Raji (cell line): ENCODE measurements around the gene PATJ.

Source experiments
- POLR2A ChIP-seq: IDR thresholded peaks from 2 replicates; pipeline ENCODE4 v1.6.1; 2011; ENCODE audit warnings: low read depth, low read length, control low read depth; ENCODE audit not compliant: insufficient read depth

The PATJ gene

GRCh38 chr1:62111084-62111483, 368.8 kb downstream of the PATJ start:
- TF ChIP-seq POLR2A: no peak

DNA sequence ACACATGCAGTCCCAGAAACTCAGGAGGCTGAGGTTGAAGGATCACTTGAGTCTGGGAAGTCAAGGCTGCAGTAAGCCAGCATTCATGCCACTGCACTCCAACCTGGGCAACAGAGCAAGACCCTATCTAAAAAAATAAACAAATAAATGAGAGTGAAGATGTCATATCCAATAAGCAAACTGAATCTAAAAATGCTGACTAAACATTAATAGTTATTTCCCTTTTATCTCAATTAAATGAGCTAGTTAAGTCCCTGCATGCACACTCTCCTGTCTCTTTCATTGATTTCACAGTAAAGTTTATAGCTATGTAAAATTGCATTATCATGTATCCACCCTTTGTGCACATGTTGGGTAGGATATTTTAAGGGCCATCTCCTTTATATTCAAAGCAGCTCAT, 371.2 kb downstream of the PATJ start:
- no peak for TF ChIP-seq POLR2A

DNA sequence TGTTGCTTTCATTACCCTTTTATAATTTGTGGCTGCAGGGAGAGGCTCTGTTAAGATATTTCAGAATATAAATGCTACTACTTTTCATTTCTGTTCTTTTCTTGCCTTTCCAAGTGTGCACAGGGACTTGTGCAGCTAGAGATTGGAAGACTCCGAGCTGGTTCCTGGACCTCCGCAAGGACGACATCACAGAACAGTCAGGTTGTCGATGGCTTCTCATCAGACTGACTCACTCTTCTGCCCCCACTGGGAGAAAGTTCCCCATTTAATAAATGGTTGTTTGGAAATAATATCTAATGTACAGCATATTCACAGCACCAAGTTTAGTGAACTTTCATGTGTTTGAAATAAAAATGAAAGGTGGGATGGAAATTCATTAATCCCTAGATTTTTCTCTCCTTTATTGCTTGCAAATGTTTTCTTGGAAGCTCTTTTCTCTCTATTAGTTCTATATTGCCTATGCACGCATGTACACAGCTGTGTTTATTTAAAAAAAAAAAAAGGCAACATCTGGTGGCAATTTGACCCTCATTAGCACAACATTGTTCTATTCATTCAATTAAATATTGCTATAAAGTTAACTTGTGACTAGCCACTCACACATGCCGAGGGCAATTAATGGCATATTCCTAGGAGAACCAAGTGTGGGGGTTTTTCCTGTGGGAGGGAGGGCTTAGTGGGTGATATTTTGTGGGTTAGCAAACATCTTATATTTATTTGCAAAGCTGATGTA, 374.9 kb downstream of the PATJ start:
- no peak for TF ChIP-seq POLR2A

DNA sequence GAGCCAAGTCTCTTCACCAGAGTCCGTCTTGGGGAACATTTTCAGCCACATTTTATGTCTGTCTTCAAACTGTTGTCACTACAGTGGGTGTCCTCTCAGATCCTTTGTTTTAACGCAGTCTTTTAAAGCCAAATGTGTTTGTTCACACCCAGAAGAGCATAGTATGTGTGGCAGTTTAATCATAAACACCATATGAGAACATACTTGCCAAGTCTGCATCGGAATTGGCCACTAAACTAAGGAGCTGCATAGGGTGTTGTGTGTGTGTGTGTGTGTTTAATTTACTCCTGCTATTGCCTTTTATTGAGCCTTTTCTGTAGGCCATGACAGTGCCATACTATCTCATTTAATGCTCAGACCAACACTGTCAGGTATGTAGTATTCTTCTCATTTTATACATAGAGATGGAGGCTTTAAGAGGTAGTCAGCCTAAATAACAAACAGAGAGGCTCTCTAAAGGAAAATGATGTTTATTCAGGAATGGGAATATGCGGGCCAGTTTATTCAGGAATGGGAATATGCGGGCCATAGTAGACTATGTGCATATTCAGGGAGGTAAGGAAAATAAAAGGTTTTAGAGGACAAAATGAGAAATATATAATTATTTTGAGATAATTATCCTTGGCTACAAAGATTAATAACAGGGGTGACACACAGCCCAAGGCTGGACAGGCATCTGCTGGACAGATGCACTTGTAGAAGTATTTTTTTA, 384.5 kb downstream of the PATJ start:
- TF ChIP-seq POLR2A: no peak

DNA sequence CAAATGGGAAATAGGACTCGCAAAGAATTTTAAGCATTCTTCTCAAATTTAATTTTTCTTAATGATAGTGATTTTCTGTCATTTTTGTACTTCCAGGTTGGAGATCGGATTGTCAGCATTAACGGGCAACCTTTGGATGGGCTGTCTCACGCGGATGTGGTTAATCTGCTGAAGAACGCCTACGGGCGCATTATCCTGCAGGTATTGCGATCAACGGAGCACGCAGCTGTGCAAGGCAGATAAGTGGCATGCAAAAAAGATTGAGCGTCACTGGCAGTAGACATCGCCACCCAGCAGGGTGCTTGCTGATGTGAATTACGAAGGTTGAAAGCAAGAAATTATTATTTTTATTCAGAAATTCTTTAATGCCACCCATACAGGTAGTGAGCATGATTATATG, 386.5 kb downstream of the PATJ start:
- TF ChIP-seq POLR2A: no peak

DNA sequence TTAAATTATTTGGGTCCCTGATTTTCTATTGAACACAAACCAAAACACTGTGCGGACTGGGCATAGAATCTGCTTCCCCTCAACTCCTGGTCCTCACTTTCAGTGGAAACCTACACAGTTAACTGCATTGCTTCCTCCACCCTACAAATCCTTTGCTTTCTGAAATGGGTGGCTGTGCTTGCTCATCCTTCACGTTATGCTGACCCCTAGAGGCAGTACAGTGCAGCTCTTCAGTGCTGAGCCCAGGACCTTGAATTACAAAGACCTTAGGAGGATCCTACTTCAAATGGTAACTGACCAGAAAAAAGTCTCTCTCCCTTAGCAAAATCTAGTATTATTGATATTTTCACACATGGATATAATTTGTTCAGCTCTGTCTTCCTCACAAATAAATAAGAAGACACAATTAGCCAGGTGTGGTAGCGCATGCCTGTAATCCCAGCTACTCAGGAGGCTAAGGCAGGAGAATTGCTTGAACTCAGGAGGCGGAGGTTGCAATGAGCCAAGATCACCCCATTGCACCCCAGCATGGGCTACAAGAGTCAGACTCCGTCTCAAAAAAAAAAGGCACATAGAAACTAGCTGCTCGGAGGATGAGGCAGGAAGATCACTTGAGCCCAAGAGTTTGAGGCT, 388.9 kb downstream of the PATJ start:
- TF ChIP-seq POLR2A: no peak

- TF ChIP-seq POLR2A: no peak
Measured at GRCh38 chr1:62138029-62138428, 395.7 kb downstream of the PATJ start.

DNA sequence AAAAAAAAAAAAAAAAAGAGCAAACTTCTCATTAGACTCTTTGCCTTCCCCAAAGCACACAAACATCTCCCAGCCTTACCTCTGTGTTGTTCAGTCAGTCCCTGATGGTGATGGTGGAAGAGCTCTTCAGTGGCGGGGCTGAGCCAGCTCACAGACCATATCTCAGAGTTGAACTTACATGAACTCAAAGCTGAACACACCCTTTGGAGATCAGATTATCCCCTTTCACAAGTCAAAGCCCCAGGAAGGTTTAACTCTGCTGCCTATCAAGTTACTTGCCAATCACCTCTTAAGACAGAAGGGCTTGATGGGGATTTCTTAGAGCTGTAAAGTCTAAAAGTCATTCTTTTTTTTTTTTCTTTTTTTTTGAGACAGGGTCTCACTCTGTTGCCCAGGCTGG, 397.1 kb downstream of the PATJ start:
- no peak for TF ChIP-seq POLR2A

- no peak for TF ChIP-seq POLR2A
Measured at GRCh38 chr1:62140666-62141065, 398.4 kb downstream of the PATJ start.

- no peak for TF ChIP-seq POLR2A
Measured at GRCh38 chr1:62142496-62142895, 400.2 kb downstream of the PATJ start.

DNA sequence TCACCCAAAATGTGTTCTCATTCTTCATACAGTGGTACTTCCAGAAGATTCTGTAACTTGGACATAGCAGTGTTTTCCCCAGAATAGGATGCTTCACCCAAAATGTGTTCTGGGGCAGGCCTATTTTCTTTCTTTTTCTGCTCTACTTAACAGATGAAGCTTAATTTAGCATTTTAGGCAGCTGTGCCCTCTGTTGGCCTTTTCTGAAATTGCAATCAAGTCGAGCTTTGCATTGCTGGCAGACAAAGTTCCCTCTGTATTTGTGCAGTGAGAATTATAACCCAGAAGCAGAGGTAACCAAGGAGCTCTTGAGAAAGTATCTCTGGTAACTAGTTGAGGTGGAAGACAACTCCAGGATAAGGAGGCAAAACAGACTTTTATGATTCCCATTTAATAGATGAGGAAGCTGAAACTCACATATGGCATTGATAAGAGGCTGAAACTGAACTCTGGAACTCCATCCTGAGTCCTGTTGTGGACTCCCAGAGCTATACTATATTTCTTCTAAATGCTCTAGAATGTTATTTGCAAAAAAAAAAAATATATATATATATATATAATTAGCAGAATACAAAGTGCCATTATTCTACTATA, 402.1 kb downstream of the PATJ start:
- TF ChIP-seq POLR2A: no peak

GRCh38 chr1:62159940-62160348, 417.7 kb downstream of the PATJ start:
- TF ChIP-seq POLR2A: no peak

DNA sequence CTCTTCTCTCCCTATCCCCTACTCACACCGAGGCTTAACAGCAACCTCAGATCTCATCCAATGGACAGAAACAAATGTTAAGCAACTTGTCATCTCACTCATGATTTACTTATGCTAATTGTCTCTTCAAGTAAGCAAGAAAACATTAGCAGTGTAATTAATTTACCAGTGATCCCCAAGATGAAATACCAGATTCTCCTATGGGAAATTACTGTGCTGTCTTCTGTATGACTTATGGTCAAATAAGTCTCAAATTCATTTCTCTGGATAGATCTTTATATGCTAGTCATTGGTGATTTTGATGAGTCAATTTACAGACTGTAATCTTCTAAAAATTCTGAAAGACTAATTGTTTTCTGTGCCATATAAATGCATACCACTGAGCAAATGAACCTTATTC, 419.4 kb downstream of the PATJ start:
- no peak for TF ChIP-seq POLR2A

DNA sequence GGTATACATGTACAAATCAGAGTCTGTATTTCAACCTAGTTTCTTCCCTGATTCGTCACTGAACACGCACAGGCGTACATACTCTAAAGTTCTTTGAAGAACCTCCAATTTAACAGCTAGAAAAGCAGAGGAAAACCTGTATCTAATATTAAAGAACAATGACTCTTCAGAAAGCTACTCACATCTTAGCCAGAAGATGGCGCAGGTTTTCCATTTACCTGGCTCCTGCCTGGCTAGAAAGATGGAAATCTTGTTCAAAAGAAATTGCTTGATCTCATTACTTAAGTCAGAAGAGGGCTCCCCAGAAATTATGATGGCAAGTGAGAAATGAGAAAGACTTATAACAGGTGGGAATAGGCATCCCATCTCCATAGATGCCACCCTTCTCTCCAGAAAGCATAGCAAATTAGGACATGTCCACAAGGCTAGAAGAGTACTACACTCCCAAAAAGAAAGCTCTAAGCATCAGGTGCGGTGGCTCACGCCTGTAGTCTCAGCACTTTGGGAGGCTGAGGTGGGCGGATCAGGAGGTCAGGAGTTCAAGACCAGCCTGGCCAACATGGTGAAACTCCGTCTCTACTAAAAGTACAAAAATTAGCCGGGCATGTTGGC, 433.4 kb downstream of the PATJ start:
- TF ChIP-seq POLR2A: no peak

GRCh38 chr1:62176597-62177312, 434.5 kb downstream of the PATJ start:
- TF ChIP-seq POLR2A: no peak
